T47D (cell line): ENCODE data around the gene EVA1A.
A peak's percentile ranks its signal among the peaks of the same experiment; 100 is the strongest.

ENCODE experiments used
- DNase-seq, 2 experiments: peaks; one replicate each; pipeline versions ENCODE4 v3.0.0 to v3.0.0-alpha.2; 2011 to 2012; ENCODE audit warnings: low read depth in 1 of 2, low spot score in 1 of 2
- JUND ChIP-seq: IDR thresholded peaks from 2 replicates; pipeline ENCODE4 v1.6.1; 2012; ENCODE audit warnings: low read depth
- in situ Hi-C: cut with HindIII; loops from 2 replicates; pipeline ENCODE4 v1.10.0; 2016; ENCODE audit warnings: low sequenced_read_pairs, low pct_unique_long_range_greater_than_20kb

Gene EVA1A

GRCh38 chr2:75600461-75601011 lies 39.8 kb upstream of the EVA1A start:
- in situ Hi-C loops: no loop called here
- DNase-seq: no peak
- no peak for TF ChIP-seq JUND

DNA sequence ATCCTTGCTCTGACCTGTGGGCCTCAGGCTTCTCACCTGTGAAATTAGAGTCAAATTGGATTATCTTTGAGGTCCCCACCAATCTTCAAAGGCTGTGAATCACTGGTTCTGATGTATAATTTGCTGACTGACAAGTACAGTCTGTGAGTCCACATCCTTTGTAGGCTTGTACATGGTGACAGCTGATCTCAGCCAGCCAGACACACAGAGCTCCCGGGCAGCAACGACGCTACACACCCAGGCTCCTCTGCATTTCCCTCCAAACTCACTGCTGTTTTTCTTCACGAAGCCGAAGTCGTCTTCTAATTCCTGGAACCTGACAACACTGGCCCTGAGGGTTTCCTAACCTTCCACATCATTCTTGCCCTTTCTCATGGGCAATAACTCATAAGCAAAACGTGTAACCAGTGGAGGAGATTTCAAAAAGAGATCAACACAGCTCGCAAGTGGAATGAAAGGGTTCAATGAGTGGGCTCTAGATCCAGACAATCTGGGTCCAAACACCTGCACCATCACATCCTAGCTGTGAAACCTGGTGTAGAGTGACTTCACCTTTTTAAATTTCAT lies 37.9 kb upstream of the EVA1A start:
- TF ChIP-seq JUND: no peak
- DNase-seq: no peak
- in situ Hi-C loops: no loop called here

- in situ Hi-C loops: no loop called here
- DNase-seq: no peak
- TF ChIP-seq JUND: no peak
Measured at GRCh38 chr2:75597949-75598348, 37.2 kb upstream of the EVA1A start.

- TF ChIP-seq JUND: no peak
- in situ Hi-C loops: no loop called here
- DNase-seq: no peak
Measured at GRCh38 chr2:75596784-75597183, 36.0 kb upstream of the EVA1A start.

- in situ Hi-C loops: no loop called here
- TF ChIP-seq JUND: no peak
- no peak for DNase-seq
Measured at GRCh38 chr2:75595541-75596395, 35.0 kb upstream of the EVA1A start.

- DNase-seq: no peak
- in situ Hi-C loops: no loop called here
- TF ChIP-seq JUND: no peak
Measured at GRCh38 chr2:75594596-75594995, 33.9 kb upstream of the EVA1A start.

DNA sequence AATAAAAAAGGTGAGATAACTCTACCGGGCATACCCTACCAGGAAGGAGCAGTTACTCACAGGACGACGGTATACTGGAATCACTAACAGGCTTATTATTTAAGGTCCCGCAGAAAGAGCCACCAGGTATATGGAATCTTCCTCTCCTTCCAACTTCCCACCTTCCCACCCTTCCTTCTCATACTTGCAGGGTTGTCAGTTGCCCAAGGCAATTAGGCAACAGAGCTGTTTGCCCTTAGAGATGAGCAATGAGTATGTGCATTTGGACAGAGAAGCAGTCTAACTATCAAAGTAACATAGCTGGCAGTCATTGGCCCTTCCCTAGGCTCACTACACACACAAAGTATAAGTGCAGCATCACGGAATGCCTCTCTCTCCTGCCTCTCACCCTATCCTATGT lies 32.1 kb upstream of the EVA1A start:
- in situ Hi-C loops: no loop called here
- no peak for DNase-seq
- TF ChIP-seq JUND: no peak

DNA sequence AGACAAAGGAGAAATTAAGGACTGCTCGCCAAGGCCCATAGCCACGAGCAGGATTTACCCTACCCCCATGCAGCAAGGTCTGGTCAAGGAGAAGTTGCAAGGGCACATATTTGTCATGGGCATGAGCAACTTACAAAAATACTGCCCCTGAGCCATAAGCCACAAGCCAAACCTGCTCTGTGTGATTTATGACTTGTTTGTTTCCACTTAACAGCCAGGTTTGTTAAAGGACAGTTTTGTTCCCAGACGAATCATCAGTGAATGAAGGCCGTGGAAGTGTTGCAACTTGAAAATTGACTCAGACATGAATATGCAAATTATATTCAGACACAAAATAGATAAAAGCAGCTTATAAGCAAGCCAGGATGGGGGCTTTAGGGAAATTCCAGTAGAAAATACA lies 31.3 kb upstream of the EVA1A start:
- peak; percentile 35 to 94 for DNase-seq
- in situ Hi-C loops: no loop called here
- TF ChIP-seq JUND: peak; percentile 56; the same call in 1 of the 2 replicates

DNA sequence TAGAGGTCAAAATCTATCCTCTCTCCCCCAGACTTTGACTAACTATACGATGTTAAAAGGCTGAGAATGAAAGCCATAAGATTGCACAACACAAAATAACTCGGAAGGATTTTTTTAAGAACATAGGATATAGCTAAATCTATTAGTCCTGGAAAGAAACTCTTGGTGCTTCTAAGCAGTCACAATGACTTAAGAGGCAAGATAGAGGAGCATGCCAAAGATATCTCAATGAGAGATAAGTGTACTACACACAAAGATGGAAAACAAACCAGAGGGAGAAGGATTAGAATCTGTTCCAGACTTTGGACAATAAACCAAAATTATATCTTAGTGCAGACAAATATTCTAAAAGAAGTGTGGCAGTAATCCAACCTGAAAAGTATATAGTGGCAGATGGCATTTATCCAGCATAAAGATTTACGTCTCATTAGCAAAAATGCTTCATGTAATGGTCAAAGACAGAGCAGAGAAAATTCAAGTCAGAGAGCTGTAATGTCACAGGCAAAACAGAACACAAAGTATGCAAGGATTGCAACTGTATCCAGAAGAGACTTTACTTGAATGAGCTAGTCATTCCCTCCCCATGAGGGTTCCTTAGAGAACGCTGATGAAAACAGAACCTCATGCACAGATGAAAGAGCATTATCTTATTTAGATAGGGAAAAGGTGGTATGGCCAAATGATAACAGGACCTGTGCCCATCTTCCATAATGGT lies 28.8 kb upstream of the EVA1A start:
- DNase-seq: no peak
- TF ChIP-seq JUND: no peak
- in situ Hi-C loops: no loop called here

DNA sequence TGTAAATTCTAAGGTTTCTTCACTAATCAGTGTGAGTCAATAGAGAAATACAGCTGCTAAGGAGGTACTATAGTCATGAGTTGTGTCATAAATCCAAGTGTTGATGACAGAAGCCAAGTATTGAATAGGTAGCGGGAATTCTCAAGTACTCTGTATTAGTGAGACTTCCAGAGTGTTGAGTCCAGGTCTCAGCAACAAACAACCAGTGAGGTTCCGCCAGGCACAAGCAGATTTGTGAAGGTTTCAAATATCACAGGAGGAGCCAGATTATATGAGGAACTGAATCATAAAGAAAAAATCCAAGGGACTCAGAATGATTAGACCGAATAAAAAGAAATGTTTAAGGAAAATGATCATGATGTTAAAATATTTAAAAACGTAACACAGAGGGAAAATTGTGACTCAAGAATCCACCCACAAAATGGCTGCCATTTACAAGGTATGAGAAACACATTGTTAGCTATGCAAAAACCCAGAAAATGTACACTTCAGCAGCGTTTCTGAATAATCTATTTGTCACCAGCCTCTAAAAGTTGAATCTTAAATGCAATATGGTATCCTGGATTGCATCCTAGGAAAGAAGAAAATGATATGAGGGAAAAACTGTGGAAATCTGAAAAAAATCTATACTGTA lies 27.3 kb upstream of the EVA1A start:
- TF ChIP-seq JUND: no peak
- in situ Hi-C loops: no loop called here
- no peak for DNase-seq

GRCh38 chr2:75586971-75587370 lies 26.2 kb upstream of the EVA1A start:
- DNase-seq: no peak
- TF ChIP-seq JUND: no peak
- in situ Hi-C loops: no loop called here

DNA sequence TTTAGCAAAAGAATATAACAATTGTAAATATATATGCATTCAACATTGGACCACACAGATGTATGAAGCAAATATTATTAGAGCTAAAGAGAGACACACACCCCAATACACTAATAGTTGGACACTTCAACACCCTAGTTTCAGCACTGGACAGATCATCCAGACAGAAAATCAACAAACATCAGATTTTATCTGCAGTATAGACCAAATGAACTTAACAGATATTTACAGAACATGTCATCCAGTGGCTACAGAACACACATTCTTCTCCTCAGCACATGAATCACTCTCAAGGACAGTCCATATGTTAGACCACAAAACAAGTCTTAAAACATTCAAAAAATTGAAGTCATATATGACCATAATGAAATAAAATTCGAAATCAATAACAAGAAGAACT lies 22.1 kb upstream of the EVA1A start:
- peak in 1 of 2 experiments; percentile 73 for DNase-seq
- no peak for TF ChIP-seq JUND
- in situ Hi-C loops: no loop called here
